EL (cell line): ENCODE measurements around the gene JAG2.
A peak's percentile ranks its signal among the peaks of the same experiment; 100 is the strongest.

Experiments used
- DNase-seq: peaks from one replicate; pipeline ENCODE4 v3.0.0-alpha.2; 2016

Gene JAG2

GRCh38 chr14:105181549-105182295, 13.1 kb upstream of the JAG2 start:
- no peak for DNase-seq

DNA sequence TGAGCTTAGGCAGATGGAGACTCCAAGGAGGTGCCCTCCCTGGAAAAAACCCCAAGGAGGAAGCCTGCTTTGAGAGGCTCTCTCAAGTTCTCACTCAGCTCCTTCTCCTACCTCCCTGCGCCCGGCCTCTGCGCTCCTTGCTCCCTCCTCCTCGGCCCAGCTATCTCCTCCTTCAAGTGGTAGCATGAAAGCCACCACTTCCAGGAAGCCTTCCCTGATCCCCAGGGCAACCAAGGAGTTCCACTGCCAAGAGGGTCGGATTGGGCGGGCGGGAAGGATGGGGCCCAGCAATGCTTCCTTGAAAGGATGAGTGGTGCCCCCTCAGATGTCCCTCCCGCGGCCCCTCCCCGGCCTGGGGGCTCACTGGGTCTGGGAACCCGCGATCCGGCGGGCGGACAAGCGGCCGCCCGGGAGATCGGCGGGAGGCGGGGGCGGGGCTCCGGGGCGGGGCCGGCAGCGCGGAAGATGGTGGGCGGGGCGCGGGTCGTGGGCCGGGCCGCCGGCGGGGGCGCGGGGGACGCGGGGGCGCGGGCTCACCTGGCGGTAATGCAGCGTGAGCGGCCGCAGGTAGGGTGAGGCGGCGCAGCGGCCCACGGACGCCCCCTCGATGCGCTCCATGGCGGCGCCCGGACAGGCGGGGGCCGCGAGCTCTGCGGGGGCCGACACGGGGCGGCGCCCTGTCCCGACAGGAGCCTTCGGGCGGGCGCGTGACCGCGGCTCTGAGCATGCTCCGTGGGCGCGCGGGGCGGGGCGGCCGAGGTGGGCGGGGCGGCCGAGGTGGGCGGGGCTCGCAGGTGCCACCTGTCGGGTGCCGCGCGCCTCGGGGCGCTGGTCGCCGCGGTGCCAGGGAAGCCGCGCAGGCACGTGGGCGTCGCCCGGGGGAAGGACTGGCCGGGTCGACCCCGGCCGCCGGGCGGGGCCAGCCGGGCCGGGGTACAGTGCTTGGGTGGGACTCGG, 12.3 kb upstream of the JAG2 start, which contains the start of gene NUDT14:
Gene NUDT14, minus strand, starts transcription at position 721 of the 957 bp plus-strand sequence. Its CDS starts 103 bp downstream, at position 618.
- DNase-seq: peak; percentile 56

- no peak for DNase-seq
Measured at GRCh38 chr14:105179191-105179590, 10.6 kb upstream of the JAG2 start.

DNA sequence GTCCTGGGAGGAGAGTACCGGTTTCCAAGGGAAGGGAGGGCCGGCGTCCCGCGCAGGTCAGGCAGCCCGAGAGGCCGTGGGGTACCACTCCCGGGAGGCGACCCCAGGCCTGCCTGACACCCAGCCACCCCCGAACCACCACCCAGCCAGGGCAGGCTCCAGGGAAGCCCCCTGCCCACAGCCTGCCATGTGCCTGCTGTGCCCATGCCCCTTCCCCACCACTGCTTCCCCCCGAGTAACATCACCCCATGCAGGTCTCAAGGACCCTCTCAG, 10.2 kb upstream of the JAG2 start:
- DNase-seq: no peak

- DNase-seq: no peak
Measured at GRCh38 chr14:105178069-105178867, 9.7 kb upstream of the JAG2 start.

GRCh38 chr14:105177082-105177481, 8.5 kb upstream of the JAG2 start:
- no peak for DNase-seq

- DNase-seq: no peak
Measured at GRCh38 chr14:105176513-105176912, 7.9 kb upstream of the JAG2 start.

- DNase-seq: no peak
Measured at GRCh38 chr14:105173901-105174894, 5.6 kb upstream of the JAG2 start.

DNA sequence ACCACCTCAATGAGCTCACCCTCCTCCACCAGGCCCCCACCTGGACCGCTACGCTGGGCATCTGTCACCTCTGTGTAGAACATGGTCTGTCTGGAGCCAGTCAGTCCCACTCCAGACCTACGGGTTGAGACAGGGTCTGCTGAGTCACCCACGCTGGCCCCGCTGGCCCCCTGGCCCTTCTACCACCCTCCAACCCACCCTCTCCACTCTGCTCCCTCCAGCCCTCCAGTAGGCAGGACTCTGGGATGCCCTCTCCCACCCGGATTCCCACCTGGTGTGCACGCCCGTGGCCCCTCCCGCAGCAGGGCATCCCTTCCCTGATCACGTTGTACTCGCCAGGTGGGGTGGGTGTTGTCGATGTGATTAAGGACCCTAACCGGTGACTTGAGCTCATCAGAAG, 4.6 kb upstream of the JAG2 start:
- no peak for DNase-seq

DNA sequence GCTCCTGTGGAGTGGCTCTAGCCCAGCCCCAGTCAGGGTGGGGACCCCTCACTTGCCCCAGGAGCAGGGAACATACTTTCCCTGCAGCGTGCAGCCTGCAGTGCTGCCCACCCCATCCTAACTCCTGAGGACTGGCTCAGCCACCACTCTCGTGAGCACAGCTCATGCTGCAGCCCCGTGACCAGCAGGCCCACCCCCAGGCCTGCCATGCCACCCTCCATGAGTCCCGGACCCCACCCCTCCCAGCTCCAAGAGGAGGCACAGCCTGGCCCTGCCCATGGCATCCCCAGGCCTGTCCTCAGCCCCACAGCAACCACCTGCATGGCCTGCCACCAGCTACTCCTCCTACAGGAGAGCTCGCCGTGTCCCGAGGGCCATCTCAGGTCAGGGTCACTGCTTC, 3.9 kb upstream of the JAG2 start:
- no peak for DNase-seq

GRCh38 chr14:105171004-105171673, 2.6 kb upstream of the JAG2 start:
- DNase-seq: no peak

DNA sequence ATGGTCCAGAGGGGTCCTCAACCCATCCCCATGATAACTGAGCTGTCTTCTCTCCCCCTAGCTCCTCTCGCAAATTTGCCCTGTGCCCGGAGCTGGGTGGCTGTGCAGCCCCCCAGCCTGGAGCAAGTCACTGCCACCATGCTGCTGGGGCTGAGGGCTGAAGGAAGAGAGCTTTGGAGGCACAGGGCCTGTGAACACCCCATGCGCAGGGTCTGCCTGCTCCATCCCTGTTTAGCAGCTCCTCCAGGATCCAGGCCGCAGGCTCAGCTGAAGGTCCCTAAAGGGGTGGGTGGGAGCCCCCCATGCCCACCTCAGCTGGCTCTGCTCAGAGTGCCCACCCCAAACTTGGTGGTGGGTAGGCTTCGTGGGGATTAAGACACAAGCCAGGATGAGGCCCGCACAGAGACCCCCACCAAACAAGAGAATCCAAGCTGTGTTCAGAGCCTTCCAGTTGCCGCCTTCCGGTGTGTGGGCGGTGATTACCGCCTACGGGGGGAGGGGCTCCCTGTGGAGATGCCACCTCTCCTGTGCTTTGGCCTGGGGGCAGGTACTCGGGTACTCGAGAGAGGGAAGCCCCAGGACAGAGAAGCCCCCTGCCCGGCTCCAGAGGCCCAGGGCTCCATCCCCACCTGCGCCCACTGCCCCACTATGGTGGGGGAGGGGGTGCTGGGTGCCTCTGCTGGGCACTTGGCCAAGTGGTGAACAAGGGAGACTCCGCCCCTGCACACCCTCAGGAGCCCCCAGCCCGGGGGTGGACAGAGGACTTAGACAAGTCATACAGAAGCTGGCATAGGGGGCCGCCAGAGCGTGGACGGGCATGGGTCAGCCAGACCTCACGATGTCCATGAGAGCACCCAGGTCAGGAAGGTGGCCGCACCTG, 1.4 kb upstream of the JAG2 start:
- DNase-seq: no peak

DNA sequence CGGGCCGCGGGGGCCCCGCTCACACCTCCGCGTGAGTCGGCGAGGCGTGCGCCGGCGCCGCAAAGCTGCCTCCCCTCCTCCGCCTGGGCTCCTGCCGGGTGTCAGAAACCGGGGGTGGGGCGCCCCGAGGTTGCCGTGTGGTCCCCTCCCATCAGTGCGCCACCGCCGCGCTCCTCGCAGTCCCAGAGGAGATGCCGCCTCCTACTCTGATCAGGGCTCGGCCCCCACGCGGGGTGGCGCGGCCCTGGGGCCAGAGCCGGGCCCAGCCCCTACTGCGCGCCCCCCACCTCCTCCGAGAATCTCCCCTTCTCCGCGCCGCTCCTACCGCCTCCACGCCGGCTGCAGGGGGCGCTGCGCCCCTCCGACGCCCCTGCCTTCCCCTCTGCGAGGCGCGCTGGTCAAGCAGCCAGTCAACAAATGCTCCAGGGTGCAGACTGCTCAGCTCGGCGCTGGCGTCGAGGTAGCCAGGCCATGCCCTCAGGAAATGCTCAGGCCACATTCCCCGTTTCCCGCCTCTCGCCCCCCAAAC, 467 bp upstream of the JAG2 start:
- no peak for DNase-seq

DNA sequence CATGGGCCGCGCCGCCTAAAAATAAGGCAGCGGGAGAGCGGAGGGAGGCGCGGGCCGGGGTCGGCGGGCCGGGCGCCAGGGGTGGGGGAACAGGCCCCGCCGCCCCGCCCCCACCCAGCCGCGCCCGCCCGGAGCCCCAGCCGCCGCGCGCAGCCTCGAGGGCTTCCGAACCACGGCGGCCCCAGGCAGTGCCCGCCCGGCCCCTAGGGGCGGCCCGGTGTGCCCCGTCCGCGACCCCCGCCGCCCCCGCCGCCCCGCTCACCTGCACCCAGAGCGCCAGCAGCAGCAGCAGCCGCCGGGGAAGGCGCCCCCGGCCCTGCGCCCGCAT, 519 bp downstream of the JAG2 start:
- no peak for DNase-seq

GRCh38 chr14:105167303-105168092, 1.1 kb downstream of the JAG2 start:
- DNase-seq: no peak

DNA sequence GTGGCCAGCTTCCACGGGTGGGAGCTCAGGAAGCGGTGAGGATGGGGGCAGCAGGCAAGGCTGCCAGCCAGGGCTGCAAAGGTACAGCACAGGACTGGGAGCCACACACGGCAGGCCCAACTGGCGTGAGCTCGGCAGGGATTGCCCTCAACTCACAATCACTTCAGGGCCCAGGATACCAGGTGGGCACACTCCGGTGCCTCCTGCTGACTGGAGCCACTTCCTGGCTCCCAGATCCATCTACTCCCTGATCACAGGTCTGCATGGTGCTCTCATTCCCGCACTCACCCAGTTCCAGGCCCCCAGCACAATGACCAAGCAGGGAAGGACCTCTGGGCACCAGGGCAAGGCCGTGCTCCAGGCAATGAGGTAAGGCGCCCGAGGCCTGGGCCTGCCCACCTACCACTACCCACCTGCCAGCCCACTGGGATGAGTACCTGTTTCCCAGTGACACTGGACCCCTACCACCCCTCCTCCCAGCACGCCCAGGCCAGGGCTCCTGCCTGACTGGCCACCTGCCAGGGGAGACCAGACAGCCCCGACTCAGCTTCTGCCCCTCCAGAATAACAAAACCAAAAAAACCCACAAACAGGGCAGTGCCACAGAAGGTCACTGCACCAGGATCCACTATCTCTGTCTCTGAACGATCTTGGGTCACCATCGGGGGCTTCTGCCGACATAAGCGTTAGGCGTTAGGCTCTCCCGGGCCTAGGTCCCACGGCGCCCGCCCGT, 1.8 kb downstream of the JAG2 start:
- DNase-seq: no peak

DNA sequence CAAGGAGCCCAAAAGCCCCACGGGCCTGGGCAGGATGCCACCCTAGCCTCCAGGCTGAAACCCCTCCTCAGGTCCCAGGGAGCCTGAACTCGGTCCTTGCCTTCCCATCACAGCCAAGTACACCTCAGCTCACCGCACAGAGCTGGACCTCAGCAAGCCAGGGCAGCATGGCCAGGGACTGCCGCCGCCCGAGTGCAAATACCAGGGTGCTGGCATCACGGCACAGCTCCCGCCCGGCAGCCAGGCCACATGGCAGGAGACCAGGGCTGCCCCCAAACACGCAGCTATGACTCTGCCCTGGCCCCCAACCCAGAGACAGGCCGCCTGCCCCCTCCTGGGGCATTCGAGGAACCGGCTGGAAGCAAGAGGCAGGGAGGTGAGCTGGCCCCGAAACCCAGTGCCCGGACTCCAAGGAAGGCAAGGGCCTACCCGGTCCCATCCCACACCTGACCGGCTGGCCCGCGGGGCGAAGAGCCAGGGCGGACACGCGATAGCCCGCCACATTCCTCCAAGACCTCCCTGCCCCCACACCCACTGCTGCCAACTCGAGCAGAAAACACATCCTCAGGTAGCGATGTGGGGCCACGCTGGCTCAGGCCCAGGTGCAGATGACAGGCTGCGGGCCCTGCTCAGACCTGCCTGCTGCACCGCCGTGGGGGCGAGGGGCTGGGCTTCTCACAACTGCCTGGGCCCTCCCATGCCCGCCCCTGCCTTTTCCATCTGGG, 2.7 kb downstream of the JAG2 start:
- no peak for DNase-seq

- DNase-seq: no peak
Measured at GRCh38 chr14:105165134-105165704, 3.4 kb downstream of the JAG2 start.
